ENCODE data around the gene USHBP1. TPM values are rescaled to one million over a fixed set of nuclear protein-coding genes. Genes with fewer than 3 reads are reported as not detected.
"Not testable (repeated sequence)": the region's sequence is repeated elsewhere in the genome, so short reads cannot be mapped to it uniquely, and the experiment has no call there.

The USHBP1 gene
- total RNA-seq, 1 donor from 2014 or later = not detected

DNA sequence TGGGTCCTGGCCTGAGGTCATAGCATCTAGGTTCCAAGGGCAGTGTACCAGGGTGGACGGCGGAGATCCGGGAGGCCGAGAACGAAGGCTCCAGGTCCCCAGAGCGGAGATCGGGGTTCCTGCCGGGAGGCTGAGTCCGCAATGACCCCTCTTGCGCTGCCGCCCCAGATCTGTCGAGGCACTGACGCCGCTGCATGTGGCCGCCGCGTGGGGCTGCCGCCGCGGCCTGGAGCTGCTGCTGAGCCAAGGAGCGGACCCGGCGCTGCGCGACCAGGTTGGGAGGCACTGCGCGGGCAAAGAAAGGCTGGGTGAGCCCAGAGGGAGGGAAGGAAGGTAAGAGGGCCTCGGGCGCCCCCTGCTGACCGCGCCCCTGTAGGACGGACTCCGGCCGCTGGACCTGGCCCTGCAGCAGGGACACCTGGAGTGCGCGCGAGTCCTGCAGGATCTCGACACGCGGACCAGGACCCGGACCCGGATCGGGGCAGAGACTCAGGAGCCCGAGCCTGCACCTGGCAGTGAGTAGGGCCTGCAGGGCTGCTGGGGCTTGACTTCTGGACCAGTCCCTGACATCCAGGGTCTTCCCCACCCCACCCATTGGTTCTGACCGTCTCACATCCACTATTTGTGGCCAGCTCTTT lies 18.1 kb upstream of the USHBP1 start:
- no peak for FAIRE-seq
- peak; percentile 98 for TF ChIP-seq CTCF (IDR thresholded peaks at IDR 0.05; ENCODE audit: insufficient read depth, low read length, severe bottlenecking)

GRCh38 chr19:17281391-17282304 lies 17.1 kb upstream of the USHBP1 start, which contains the start of gene ANKLE1:
TSS of gene ANKLE1 (plus strand) at chr19:17281901. CDS start at chr19:17281921, 20 bp downstream.
- H3K4me3 ChIP-seq (ENCODE audit: low read depth, low read length) = peak within 1 kb of the TSS; percentile 36
- no peak for FAIRE-seq

More for the DNA sequence above, 18.1 kb upstream of the USHBP1 start:
- no peaks in the 10 kb centered on the region for H3K27me3 ChIP-seq (ENCODE audit: control insufficient read depth, insufficient read depth, low read length)
- H3K4me3 ChIP-seq (ENCODE audit: low read depth, low read length) = peak overlapping the region; percentile 36
- peaks cover 2% of the 10 kb centered on the region for H3K36me3 ChIP-seq (ENCODE audit: control insufficient read depth, insufficient read depth, low read length)
- peak; percentile 55 for DNase-seq (ENCODE audit: low read depth)

DNA sequence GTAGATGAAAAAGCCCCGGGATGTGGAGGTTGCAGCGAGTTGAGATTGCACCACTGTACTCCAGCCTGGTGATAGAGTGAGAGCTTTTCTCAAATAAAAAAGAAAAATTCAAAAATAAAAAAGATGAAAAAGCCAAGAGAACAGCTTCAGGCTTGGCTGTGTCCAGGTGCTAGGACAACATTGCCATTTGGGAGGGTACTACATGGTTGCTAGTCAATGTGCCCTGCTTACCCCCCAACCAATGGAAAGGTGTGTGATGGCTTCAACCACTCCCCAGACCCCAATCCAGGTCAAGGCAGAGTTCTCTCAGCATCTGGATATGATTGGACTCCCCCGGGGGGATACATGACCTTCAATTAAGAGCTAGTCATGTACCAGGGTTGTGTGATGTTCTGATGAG lies 14.9 kb upstream of the USHBP1 start:
- Histone ChIP-seq H3K4me3 (ENCODE audit: low read depth, low read length) (no peak overlapping the region), H3K27me3 (ENCODE audit: control insufficient read depth, insufficient read depth, low read length) (no peaks in the 10 kb centered on the region), H3K36me3 (ENCODE audit: control insufficient read depth, insufficient read depth, low read length) (peaks cover 11% of the 10 kb centered on the region)
- no peak for TF ChIP-seq CTCF (IDR thresholded peaks at IDR 0.05; ENCODE audit: insufficient read depth, low read length, severe bottlenecking)
- DNase-seq (ENCODE audit: low read depth) = no peak
- FAIRE-seq = no peak

More at GRCh38 chr19:17281391-17282304, 17.1 kb upstream of the USHBP1 start, which contains the start of gene ANKLE1:
- DNase-seq (ENCODE audit: low read depth) = no peak
- TF ChIP-seq CTCF (IDR thresholded peaks at IDR 0.05; ENCODE audit: insufficient read depth, low read length, severe bottlenecking) = no peak
- Histone ChIP-seq H3K27me3 (ENCODE audit: control insufficient read depth, insufficient read depth, low read length) (no peaks in the 10 kb centered on the region), H3K36me3 (ENCODE audit: control insufficient read depth, insufficient read depth, low read length) (peaks cover 4% of the 10 kb centered on the region)

GRCh38 chr19:17275441-17276175 lies 11.1 kb upstream of the USHBP1 start:
- no peak for DNase-seq (ENCODE audit: low read depth)
- no peak for FAIRE-seq
- TF ChIP-seq CTCF (IDR thresholded peaks at IDR 0.05; ENCODE audit: insufficient read depth, low read length, severe bottlenecking) = no peak
- Histone ChIP-seq H3K36me3 (ENCODE audit: control insufficient read depth, insufficient read depth, low read length) (peaks cover 26% of the 10 kb centered on the region), H3K4me3 (ENCODE audit: low read depth, low read length) (no peak overlapping the region), H3K27me3 (ENCODE audit: control insufficient read depth, insufficient read depth, low read length) (no peaks in the 10 kb centered on the region)

DNA sequence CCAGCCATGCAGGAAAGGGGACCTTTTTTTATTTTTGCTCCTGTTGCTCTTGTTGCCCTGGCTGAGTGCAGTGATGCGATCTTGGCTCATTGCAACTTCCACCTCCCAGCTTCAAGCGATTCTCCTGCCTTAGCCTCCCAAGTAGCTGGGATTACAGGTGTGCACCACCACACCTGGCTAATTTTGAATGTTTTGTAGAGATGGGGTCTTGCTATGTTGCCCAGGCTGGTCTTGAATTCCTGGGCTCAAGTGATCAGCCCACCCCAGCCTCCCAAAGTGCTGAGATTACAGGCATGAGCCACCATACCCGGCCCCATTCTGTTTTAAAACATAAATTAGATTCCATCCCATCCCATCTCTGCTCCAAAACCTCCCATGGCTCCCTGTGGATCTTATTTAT lies 10.3 kb upstream of the USHBP1 start:
- peaks cover 28% of the 10 kb centered on the region for H3K36me3 ChIP-seq (ENCODE audit: control insufficient read depth, insufficient read depth, low read length)
- not testable (repeated sequence) for H3K27me3 ChIP-seq (ENCODE audit: control insufficient read depth, insufficient read depth, low read length); H3K4me3 ChIP-seq (ENCODE audit: low read depth, low read length); FAIRE-seq; DNase-seq (ENCODE audit: low read depth)

Data from bronchial epithelial cell (primary cell).